K562 (cell line): ENCODE measurements around the gene DDIT3.
"Not testable (repeated sequence)": the region's sequence is repeated elsewhere in the genome, so short reads cannot be mapped to it uniquely, and the experiment has no call there.

Source experiments
- ADNP ChIP-seq: fragments of 200-800 bp; sonication (Bioruptor generic); IDR thresholded peaks from 2 replicates; pipeline ENCODE4 v1.6.1; 2016; ENCODE audit warnings: missing genetic modification characterization, missing compliant biosample characterization
- C11orf30 ChIP-seq: fragments of 450-650 bp; IDR thresholded peaks from 2 replicates; pipeline ENCODE4 v1.6.1; 2016; ENCODE audit warnings: low read depth, mild to moderate bottlenecking
- EZH2 ChIP-seq: IDR thresholded peaks from 2 replicates; pipeline ENCODE4 v1.6.1; 2012; ENCODE audit warnings: low read depth, mild to moderate bottlenecking, inconsistent platforms, low read length, borderline replicate concordance
- GABPA ChIP-seq: fragments of 200-800 bp; sonication (Bioruptor generic); conservative IDR thresholded peaks from 2 replicates; pipeline ENCODE4 v1.6.1; 2016; ENCODE audit warnings: low read depth, missing genetic modification characterization, missing compliant biosample characterization
- GABPB1 ChIP-seq: sonication (generic); formaldehyde crosslinking; IDR thresholded peaks from 2 replicates; pipeline ENCODE4 v1.8.0; 2022; ENCODE audit warnings: mild to moderate bottlenecking, missing genetic modification reagents
- HMG20B ChIP-seq: fragments of 250-450 bp; sonication (Bioruptor Pico); IDR thresholded peaks from 2 replicates; pipeline ENCODE4 v1.5.0; 2021; ENCODE audit warnings: mild to moderate bottlenecking
- JUND ChIP-seq, 2 experiments: IDR thresholded peaks; 2 replicates in 1 of 2; 3 replicates in 1 of 2; pipeline ENCODE4 v1.6.1; 2011; ENCODE audit warnings: borderline replicate concordance in 2 of 2, low read depth in 2 of 2, low read length in 2 of 2, improper control_type of control experiment in 1 of 2, missing biosample characterization in 1 of 2, missing genetic modification characterization in 1 of 2, missing genetic modification reagents in 1 of 2
- POLR2A ChIP-seq: fragments of 450-650 bp; conservative IDR thresholded peaks from 2 replicates; pipeline ENCODE4 v1.6.1; 2016
- U2AF2 ChIP-seq: fragments of 200-400 bp; formaldehyde crosslinking; optimal IDR thresholded peaks from 2 replicates; pipeline ENCODE3; 2017; ENCODE audit warnings: low read depth, mild to moderate bottlenecking, low read length
- ZNF133 ChIP-seq: fragments of 250-450 bp; sonication (Bioruptor Pico); IDR thresholded peaks from 2 replicates; pipeline ENCODE4 v1.4.0; 2020; ENCODE audit warnings: mild to moderate bottlenecking
- TF ChIP-seq, protein P1 (sequence below), 2 experiments: IDR thresholded peaks; 2 replicates each; pipeline ENCODE4 v1.6.1; 2011; ENCODE audit warnings: borderline replicate concordance in 1 of 2, control low read depth in 1 of 2, low read depth in 1 of 2, low read length in 1 of 2, mild to moderate bottlenecking in 1 of 2, mixed read lengths in 1 of 2, moderate library complexity in 1 of 2; ENCODE audit not compliant: insufficient read depth in 1 of 2, insufficient read length in 1 of 2, poor library complexity in 1 of 2, severe bottlenecking in 1 of 2; ENCODE audit errors: extremely low read depth in 1 of 2
- TF ChIP-seq, protein P2 (sequence below): sonication (generic); formaldehyde crosslinking; IDR thresholded peaks from 2 replicates; pipeline ENCODE4 v1.8.0; 2023; ENCODE audit warnings: mild to moderate bottlenecking, missing genetic modification reagents

DNA sequence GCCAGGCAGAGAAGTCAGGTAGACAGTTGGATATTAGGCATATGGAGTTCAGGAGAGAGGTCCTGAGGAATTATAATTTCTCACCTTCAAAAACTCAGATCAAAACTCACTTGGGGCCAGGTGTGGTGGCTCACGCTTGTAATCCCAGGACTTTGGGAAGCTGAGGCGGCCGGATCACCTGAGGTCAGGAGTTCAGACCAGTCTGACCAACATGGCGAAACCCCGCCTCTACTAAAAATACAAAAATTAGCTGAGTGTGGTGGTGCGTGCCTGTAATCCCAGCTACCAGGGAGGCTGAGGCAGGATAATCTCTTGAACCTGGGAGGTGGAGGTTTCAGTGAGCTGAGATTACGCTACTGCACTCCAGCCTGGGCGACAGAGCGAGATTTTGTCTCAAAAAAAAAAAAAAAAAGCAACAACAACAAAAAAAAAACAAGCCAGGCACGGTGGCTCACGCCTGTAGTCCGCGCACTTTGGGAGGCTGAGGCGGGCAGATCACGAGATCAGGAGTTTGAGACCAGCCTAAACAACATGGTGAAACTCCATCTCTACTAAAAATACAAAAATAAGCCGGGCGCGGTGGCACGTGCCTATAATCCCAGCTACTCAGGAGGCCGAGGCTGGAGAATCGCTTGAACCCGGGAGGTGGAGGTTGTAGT lies 17.9 kb downstream of the DDIT3 start:
- not testable (repeated sequence) for TF ChIP-seq HMG20B (CRISPR knock-in tag); GABPB1 (CRISPR knock-in tag); ZNF133 (CRISPR knock-in tag); U2AF2; POLR2A; GABPA (tag); ADNP (tag); JUND (IDR thresholded peaks at IDR 0.05; ENCODE audit: borderline replicate concordance, low read depth, low read length); JUND (tag; IDR thresholded peaks at IDR 0.05; ENCODE audit: borderline replicate concordance, low read depth, low read length); C11orf30; EZH2
- TF ChIP-seq, protein P1, sequence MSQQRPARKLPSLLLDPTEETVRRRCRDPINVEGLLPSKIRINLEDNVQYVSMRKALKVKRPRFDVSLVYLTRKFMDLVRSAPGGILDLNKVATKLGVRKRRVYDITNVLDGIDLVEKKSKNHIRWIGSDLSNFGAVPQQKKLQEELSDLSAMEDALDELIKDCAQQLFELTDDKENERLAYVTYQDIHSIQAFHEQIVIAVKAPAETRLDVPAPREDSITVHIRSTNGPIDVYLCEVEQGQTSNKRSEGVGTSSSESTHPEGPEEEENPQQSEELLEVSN (IDR thresholded peaks at IDR 0.05; ENCODE audit: borderline replicate concordance in 1 of 2, extremely low read depth in 1 of 2, insufficient read depth in 1 of 2, insufficient read length in 1 of 2, low read depth in 1 of 2, low read length in 1 of 2, poor library complexity in 1 of 2, severe bottlenecking in 1 of 2) = not testable (repeated sequence)
- TF ChIP-seq, protein P2, sequence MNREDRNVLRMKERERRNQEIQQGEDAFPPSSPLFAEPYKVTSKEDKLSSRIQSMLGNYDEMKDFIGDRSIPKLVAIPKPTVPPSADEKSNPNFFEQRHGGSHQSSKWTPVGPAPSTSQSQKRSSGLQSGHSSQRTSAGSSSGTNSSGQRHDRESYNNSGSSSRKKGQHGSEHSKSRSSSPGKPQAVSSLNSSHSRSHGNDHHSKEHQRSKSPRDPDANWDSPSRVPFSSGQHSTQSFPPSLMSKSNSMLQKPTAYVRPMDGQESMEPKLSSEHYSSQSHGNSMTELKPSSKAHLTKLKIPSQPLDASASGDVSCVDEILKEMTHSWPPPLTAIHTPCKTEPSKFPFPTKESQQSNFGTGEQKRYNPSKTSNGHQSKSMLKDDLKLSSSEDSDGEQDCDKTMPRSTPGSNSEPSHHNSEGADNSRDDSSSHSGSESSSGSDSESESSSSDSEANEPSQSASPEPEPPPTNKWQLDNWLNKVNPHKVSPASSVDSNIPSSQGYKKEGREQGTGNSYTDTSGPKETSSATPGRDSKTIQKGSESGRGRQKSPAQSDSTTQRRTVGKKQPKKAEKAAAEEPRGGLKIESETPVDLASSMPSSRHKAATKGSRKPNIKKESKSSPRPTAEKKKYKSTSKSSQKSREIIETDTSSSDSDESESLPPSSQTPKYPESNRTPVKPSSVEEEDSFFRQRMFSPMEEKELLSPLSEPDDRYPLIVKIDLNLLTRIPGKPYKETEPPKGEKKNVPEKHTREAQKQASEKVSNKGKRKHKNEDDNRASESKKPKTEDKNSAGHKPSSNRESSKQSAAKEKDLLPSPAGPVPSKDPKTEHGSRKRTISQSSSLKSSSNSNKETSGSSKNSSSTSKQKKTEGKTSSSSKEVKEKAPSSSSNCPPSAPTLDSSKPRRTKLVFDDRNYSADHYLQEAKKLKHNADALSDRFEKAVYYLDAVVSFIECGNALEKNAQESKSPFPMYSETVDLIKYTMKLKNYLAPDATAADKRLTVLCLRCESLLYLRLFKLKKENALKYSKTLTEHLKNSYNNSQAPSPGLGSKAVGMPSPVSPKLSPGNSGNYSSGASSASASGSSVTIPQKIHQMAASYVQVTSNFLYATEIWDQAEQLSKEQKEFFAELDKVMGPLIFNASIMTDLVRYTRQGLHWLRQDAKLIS (CRISPR knock-in tag) = not testable (repeated sequence)
